Thoracic aorta (tissue), 2 donors: ENCODE results near the gene MARCHF6. TPM values are rescaled to one million over a fixed set of nuclear protein-coding genes. Genes with fewer than 3 reads are reported as not detected.
"Not testable (repeated sequence)": the region's sequence is repeated elsewhere in the genome, so short reads cannot be mapped to it uniquely, and the experiment has no call there.

ENCODE experiments used
- ATAC-seq: fragments of 150-250 bp; one replicate; pipeline ENCODE4 v1.8.0; 2017; ENCODE audit warnings: low read depth; ENCODE audit not compliant: insufficient number of reproducible peaks, low FRiP score
- DNase-seq: peaks from one replicate; pipeline ENCODE4 v3.0.0-alpha.2; 2020; ENCODE audit warnings: low spot score
- H3K27ac ChIP-seq, 2 donors: fragments of 200-600 bp; sonication (generic); 1 replicate in 1 of 2; 2 replicates in 1 of 2; pipeline ENCODE4 v1.5.1; 2016; ENCODE audit warnings: mild to moderate bottlenecking in 2 of 2, moderate library complexity in 2 of 2
- H3K27me3 ChIP-seq: fragments of 200-600 bp; sonication (generic); replicated peaks from 2 replicates; pipeline ENCODE4 v1.6.0; 2016; ENCODE audit warnings: mild to moderate bottlenecking; ENCODE audit not compliant: insufficient read depth
- H3K36me3 ChIP-seq: fragments of 200-600 bp; sonication (generic); one replicate; pipeline ENCODE4 v1.5.1; 2016
- H3K4me1 ChIP-seq, 2 donors: fragments of 200-600 bp; sonication (generic); 1 replicate in 1 of 2; 2 replicates in 1 of 2; pipeline versions ENCODE4 v1.5.1 to v1.6.0; 2016; ENCODE audit warnings: low read depth in 2 of 2, mild to moderate bottlenecking in 1 of 2; ENCODE audit not compliant: control insufficient read depth in 1 of 2
- H3K4me3 ChIP-seq: fragments of 200-600 bp; sonication (generic); 2 replicates; pipeline ENCODE4 v1.5.1; 2016; ENCODE audit warnings: mild to moderate bottlenecking
- H3K9me3 ChIP-seq: fragments of 200-600 bp; sonication (generic); 2 replicates; pipeline ENCODE4 v1.5.1; 2016
- total RNA-seq, 2 donors: library from RNA; depleted of rRNA; stranded (reverse); fragments of >200 nt; gene quantifications; one replicate each; pipeline versions ENCODE4 v1.1.0 to v1.2.3, GENCODE V29; 2016
- TF ChIP-seq, protein P1 (sequence below): fragments of 200-600 bp; sonication (generic); IDR thresholded peaks from one replicate; pipeline ENCODE4 v1.5.1; 2019; ENCODE audit warnings: antibody characterized with exemption

Gene MARCHF6
- total RNA-seq, 2 donors from 2014 or later: 86.9 to 95.2 TPM

DNA sequence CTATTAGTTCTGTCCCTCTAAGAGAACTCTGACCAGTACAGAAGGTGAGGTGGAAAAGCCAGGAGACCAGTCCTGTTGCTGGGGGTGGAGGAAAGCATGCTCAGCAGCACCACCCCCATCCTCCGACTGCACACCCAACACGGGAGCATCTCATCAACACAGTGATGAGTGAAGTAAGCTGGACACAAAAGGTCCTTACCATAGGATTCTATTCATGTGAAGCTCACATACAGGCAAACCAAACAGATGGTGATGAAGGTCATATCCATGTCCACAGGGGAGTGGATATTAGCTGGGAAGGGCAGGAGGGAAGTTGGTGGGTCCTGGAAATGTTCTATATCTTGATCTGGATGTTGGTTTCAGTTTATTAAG is 14.8 kb upstream of the MARCHF6 start:
- H3K36me3 ChIP-seq: no peaks in the 10 kb centered on the region
- no peak overlapping the region for H3K4me3 ChIP-seq
- H3K27me3 ChIP-seq: no peaks in the 10 kb centered on the region
- TF ChIP-seq, protein P1, sequence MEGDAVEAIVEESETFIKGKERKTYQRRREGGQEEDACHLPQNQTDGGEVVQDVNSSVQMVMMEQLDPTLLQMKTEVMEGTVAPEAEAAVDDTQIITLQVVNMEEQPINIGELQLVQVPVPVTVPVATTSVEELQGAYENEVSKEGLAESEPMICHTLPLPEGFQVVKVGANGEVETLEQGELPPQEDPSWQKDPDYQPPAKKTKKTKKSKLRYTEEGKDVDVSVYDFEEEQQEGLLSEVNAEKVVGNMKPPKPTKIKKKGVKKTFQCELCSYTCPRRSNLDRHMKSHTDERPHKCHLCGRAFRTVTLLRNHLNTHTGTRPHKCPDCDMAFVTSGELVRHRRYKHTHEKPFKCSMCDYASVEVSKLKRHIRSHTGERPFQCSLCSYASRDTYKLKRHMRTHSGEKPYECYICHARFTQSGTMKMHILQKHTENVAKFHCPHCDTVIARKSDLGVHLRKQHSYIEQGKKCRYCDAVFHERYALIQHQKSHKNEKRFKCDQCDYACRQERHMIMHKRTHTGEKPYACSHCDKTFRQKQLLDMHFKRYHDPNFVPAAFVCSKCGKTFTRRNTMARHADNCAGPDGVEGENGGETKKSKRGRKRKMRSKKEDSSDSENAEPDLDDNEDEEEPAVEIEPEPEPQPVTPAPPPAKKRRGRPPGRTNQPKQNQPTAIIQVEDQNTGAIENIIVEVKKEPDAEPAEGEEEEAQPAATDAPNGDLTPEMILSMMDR: no peak
- ATAC-seq (no peak), DNase-seq (no peak)
- no peaks in the 10 kb centered on the region for H3K4me1 ChIP-seq
- no peak overlapping the region for H3K27ac ChIP-seq
- no peaks in the 10 kb centered on the region for H3K9me3 ChIP-seq

DNA sequence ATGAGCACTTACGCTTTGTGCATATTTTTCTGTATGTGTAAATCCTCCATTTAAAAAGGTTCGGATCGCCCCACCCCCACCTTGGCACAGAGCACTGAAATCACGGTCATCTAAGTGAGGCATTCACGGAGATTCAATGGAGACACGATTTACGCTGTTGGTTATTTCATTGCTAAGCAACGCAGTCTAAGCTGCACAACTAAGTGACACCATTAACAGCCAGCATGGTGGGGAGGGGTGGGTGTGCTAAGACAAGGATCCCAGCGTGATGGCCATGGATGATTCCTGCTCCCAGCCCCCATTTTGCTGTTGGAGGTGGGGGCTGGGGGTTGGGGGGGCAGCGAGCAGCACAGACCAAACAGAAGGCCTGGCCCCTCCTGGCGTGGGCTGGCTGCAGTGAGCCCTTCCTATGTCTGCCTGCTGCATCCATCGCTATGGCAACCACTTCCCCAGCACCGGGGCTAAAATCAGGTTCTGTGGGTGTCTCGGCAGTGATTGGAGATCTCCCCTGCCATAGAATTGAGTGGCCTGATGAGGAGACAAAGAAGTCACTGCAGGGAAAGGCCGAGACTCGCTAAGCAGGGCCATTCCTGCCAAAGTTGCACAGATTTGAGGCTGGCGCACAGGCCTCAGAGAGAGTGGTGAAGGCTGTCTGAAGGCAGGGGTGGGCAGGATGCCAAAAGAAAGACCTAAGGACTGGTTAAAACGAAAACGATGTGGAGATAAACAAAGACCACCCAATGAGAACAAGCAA is 14.3 kb upstream of the MARCHF6 start:
- Histone ChIP-seq H3K27me3 (no peaks in the 10 kb centered on the region), H3K9me3 (no peaks in the 10 kb centered on the region), H3K4me3 (no peak overlapping the region), H3K4me1 (no peaks in the 10 kb centered on the region), H3K27ac (no peak overlapping the region), H3K36me3 (no peaks in the 10 kb centered on the region)
- ATAC-seq (no peak), DNase-seq (no peak)
- TF ChIP-seq, protein P1: no peak

DNA sequence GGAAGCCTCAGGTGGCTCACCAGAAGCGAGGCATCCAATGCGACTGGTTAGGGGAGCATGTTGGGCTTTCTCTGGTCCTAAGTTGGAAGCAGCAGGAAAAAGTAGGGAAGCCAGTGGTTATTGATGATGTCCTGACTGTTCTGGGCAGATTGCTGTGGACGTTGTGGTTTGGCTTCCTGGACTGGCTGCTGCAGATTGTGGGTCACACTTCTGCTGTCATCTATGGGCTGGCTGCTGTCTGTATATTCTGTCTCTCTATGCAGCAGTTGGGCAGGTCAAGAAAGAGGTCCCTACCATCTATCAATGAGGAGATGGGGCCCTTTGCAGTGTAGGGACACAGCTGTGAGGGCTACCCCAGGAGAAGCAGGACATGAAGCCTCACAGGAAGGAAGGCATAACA is 13.5 kb upstream of the MARCHF6 start:
- TF ChIP-seq, protein P1: no peak
- DNase-seq (no peak), ATAC-seq (no peak)
- no peak overlapping the region for H3K27ac ChIP-seq
- no peak overlapping the region for H3K4me3 ChIP-seq
- no peaks in the 10 kb centered on the region for H3K27me3 ChIP-seq
- no peaks in the 10 kb centered on the region for H3K4me1 ChIP-seq
- H3K9me3 ChIP-seq: no peaks in the 10 kb centered on the region
- H3K36me3 ChIP-seq: no peaks in the 10 kb centered on the region

DNA sequence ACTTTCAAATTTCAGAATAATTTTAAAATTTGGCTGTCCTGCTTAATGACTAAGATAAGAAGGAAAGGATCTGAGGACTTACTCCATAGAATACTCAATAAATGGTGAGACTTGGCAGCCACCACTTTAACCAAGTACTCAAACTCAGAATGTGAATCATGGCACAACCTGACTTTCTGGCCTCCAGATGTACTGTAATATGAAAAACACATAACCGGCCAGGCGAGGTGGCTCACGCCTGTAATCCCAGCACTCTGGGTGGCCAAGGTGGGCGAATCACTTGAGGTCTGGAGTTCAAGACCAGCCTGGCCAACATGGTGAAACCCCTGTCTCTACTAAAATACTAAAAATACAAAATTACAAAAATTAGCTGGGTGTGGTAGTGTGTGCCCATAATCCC is 10.0 kb upstream of the MARCHF6 start:
- no peak overlapping the region for H3K27ac ChIP-seq

DNA sequence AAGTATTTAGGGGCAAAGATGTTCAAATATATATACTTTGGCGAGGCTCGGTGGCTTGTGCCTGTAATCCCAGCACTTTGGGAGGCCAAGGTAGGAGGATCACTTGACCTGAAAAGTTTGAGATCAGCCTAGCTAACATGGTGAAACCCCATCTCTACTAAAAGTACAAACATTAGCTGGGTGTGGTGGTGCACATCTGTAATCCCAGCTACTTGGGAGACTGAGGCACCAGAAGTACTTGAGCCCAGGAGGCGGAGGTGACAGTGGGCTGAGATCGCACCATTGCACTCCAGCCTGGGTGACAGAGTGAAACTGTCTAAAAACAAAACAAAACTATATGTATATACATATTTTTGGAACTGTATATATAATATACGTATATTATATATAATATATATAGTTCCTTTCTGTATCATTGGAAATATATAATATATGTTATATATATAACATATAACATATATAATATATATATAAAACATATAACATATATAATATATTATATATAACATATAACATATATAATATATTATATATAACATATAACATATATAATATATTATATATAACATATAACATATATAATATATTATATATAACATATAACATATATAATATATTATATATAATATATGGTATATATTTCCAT is 8.9 kb upstream of the MARCHF6 start:
- ATAC-seq: not testable (repeated sequence)

More for the DNA sequence above, 10.0 kb upstream of the MARCHF6 start:
- no peak for DNase-seq
- Histone ChIP-seq H3K4me1 (no peaks in the 10 kb centered on the region), H3K36me3 (no peaks in the 10 kb centered on the region), H3K9me3 (no peaks in the 10 kb centered on the region), H3K27me3 (no peaks in the 10 kb centered on the region), H3K4me3 (no peak overlapping the region)
- peak; percentile 10 for ATAC-seq
- TF ChIP-seq, protein P1: no peak

More for the DNA sequence above, 8.9 kb upstream of the MARCHF6 start:
- H3K36me3 ChIP-seq, H3K4me3 ChIP-seq, H3K27me3 ChIP-seq, H3K27ac ChIP-seq, DNase-seq, H3K9me3 ChIP-seq, H3K4me1 ChIP-seq: not testable (repeated sequence)
